HFF-Myc (cell line): ENCODE data around the gene NANOS2.
A peak's percentile ranks its signal among the peaks of the same experiment; 100 is the strongest.

Experiments
- DNase-seq: peaks from one replicate; pipeline ENCODE4 v3.0.0-alpha.2; 2011; ENCODE audit warnings: low read depth; ENCODE audit errors: extremely low read depth
- H3K4me3 ChIP-seq: replicated peaks from 2 replicates; pipeline ENCODE4 v1.5.1; 2011; ENCODE audit warnings: low read depth, mild to moderate bottlenecking, control low read depth, low read length
- CTCF ChIP-seq: IDR thresholded peaks from 2 replicates; pipeline ENCODE4 v1.5.1; 2012; ENCODE audit warnings: mild to moderate bottlenecking, low read depth, low read length, control low read depth; ENCODE audit errors: missing control alignments

NANOS2 gene

GRCh38 chr19:45931055-45931454 is 16.5 kb upstream of the NANOS2 start:
- TF ChIP-seq CTCF: no peak
- no peak overlapping the region for H3K4me3 ChIP-seq
- DNase-seq: no peak

GRCh38 chr19:45929247-45929646 is 14.7 kb upstream of the NANOS2 start:
- no peak for DNase-seq
- no peak overlapping the region for H3K4me3 ChIP-seq
- TF ChIP-seq CTCF: no peak

DNA sequence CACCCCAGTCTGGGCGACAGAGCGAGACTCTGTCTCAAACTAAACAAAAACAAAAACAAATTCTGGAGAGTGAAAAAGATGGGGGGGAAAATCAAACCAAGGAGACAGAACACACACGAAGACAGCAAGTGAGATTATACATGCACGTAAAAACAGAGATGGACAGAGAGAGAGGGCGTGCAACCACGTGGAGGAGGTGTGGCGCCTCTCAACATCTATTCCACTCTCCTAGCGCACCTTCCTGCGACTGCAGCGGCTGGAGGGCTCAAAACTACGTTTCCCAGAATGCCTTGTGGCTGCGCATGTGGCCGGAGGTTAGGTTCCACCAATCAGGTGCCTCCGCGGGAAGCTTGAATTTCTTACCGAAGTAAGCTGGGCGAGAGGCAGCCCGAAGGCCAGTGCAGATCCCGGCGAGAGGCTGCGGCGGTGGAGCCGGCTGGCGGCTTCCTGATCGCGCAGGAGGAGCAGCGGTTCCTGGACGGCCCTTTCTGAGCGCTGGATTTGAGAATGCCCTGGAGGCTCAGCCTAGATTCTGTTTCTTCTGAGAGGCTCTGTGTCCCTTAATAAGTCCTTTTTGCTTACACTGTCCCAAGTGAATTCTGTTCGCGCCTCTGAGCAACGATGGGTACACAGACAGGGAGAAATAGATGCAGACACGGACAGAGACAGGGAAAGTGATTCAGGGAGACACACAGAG is 13.1 kb upstream of the NANOS2 start:
- peak overlapping the region; percentile 18 for H3K4me3 ChIP-seq
- TF ChIP-seq CTCF: no peak
- peak; percentile 86 for DNase-seq

DNA sequence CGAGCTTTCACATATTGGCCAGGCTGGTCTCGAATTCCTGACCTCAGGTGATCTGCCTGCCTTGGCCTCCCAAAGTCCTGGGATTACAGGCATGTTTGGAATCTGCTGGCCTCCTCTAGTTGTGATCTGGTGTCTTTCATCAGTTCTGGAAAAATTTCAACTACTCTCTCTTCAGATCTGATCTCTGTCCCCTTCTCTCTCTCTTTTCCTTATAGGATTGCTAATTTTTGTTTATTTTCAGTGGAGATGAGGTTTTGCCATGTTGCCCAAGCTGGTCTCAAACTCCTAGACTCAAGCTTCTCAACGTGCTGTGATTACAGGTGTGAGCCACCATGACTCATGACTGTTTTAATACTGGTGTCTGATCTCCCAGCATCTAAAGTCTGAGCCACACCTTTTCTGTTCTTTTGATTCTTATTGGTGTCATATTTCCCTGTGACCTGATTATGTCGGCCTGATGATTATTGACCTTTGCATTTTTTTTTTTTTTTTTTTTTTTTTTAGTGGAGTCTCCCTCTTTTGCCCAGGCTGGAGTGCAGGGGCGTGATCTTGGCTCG is 10.4 kb upstream of the NANOS2 start:
- TF ChIP-seq CTCF: no peak
- DNase-seq: no peak
- H3K4me3 ChIP-seq: no peak overlapping the region

GRCh38 chr19:45922281-45922680 is 7.7 kb upstream of the NANOS2 start:
- TF ChIP-seq CTCF: peak; percentile 26
- DNase-seq: no peak

DNA sequence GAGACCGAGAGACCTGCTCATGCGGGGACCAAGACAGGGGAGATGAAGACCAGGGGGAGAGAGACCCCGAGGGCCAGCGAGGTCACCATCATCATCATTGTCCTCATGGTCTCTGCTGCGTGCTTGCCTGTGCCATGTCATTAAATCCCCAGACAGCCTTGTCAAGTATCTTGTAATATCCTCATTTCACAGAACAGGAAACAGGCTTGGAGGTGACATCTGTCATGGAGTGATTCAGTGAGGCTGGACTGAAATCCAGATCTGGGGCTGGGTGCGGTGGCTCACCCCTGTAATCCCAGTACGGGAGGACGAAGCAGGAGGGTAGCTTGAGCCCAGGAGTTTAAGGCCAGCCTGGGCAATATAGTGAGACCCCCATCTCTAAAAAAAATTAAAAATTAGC is 5.9 kb upstream of the NANOS2 start:
- no peak for DNase-seq
- no peak for TF ChIP-seq CTCF
- no peak overlapping the region for H3K4me3 ChIP-seq

More at GRCh38 chr19:45922281-45922680, 7.7 kb upstream of the NANOS2 start:
- no peak overlapping the region for H3K4me3 ChIP-seq
